SH-SY5Y (cell line): Measurements from ENCODE around the gene CLDN19.

Source experiments
- GATA2 ChIP-seq: IDR thresholded peaks from 2 replicates; pipeline ENCODE4 v1.6.1; 2011; ENCODE audit warnings: mild to moderate bottlenecking, low read depth, low read length
- GATA3 ChIP-seq: IDR thresholded peaks from 2 replicates; pipeline ENCODE4 v1.6.1; 2011; ENCODE audit warnings: low read depth, mild to moderate bottlenecking, low read length, moderate library complexity

The CLDN19 gene

DNA sequence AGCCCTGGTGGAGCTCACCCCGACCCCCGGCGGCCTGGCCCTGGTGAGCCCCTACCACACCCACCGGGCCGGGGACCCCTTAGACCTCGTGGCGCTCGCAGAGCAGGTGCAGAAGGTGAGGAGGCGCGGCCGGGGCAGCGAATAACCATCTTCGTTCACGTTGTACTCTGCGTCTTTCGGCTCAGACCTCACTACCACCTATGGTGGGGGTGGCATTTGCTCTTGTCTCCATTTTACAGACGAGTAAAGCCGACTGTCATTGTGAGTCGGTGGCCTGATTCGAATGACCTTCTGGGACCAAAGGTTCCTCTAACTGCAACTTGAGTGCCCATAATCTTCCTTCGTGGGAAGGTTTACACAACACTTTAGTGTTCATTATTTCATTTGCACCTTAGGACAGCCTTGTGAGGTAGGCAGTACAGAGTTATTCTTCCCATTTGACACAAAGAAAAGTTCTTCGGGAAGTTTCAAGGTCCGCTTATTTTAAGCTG lies 27.5 kb upstream of the CLDN19 start:
- TF ChIP-seq GATA3 (no peak), GATA2 (no peak)

DNA sequence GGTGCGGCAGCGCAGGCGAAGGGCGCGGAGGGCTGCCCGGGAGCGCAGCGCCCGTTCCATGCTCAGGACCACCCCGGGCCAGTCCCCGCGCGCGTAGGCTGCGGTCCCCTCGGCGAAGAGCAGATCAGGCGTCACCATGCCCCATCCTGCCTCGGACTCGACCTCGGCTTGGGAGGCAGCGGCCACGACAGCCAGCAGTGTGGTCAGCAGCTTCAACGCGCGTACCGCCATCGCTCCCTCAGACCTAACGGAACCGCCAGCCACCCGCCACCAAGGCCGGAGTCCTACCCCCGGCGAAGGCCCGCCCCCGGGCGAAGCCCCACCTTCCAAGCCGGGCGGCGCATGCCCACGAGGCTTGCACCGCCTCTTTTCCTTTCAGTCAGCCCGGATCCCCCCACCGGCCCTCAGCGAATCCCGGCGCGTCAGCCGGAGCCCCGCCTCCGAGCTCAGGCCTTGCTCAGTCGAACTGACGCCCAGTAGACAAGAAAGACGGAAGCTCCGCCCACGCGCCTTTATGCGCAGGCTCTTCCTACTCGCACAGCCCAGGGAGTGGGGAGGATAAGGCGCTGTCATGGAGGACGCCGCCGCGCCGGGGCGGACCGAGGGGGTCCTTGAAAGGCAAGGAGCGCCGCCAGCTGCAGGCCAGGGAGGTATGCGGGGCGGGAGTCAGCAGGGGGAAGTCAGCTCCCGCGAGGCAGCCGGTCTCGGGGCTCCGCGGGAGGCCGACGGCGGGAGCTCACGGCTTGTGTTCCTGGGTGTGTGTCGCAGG lies 26.9 kb upstream of the CLDN19 start, which contains the start of the genes C1orf50 and P3H1:
Gene C1orf50 (plus strand): TSS at position 509 of the 769 bp plus-strand sequence. CDS start 63 bp downstream, at position 572.
Gene P3H1 (minus strand): TSS at position 288 of the 769 bp plus-strand sequence. CDS start 57 bp downstream, at position 231.
- TF ChIP-seq GATA2 (no peak), GATA3 (no peak)

- TF ChIP-seq GATA3 (no peak), GATA2 (no peak)
Measured at GRCh38 chr1:42765832-42766740, 26.1 kb upstream of the CLDN19 start.

DNA sequence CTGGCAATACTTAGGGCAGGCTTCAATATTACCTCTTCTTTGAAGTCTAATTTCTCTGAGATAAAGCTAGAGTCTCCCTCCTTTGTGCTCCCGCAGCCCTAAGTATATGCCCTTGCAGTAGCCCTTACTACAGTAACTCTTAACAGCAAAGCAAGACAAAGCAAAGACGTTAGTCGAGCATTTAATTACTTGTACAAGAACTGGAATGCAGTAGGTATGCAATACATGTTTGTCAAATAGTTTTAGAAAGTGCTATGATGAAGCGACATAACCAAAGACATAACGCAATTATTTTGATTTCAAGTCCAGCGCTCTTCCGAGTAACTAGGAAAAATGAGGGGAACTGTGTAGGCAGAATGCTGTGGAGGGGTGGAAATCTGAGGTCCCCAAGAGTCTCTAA lies 25.2 kb upstream of the CLDN19 start:
- TF ChIP-seq GATA2 (no peak), GATA3 (no peak)

DNA sequence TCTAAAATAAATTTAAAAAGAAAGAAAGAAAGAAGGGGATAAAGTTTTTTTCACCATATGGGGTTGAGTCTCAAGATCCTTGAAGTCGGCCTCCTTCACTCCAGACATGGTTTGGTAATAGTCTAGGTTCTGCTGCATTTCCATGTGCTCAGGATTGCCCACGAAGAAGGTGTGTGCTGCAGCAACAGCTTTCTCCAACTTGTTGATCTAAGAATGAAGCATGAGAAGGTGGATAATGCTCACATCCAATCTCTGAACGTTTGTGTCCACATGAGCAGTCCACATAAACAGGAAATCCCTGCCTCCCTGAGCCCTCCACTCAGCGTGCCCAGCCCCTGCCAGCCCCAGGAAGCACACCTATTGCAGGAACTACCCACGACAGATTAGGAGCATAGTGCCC lies 22.2 kb upstream of the CLDN19 start:
- TF ChIP-seq GATA3 (no peak), GATA2 (no peak)

GRCh38 chr1:42761567-42761966 lies 21.5 kb upstream of the CLDN19 start:
- TF ChIP-seq GATA3 (no peak), GATA2 (no peak)

DNA sequence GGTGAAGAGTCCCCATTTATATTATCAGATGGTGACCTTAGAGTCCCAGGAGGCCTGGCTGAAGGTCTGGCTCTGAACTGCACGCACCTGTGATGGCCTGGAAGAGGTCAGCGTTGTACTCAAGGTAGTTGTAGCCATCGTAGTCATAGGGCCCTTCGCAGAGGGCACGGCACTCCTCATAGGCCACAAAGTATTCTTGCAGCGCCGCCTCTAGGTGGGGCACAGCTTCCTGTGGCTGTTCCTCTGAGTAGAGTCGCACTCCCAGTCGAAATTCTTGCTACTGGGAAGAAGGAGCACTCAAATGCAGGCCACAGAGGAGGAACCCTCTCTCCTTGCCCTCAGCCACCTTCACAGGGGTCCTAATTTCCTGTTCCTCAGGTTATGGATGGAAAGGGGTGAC lies 19.1 kb upstream of the CLDN19 start:
- TF ChIP-seq GATA3 (no peak), GATA2 (no peak)

DNA sequence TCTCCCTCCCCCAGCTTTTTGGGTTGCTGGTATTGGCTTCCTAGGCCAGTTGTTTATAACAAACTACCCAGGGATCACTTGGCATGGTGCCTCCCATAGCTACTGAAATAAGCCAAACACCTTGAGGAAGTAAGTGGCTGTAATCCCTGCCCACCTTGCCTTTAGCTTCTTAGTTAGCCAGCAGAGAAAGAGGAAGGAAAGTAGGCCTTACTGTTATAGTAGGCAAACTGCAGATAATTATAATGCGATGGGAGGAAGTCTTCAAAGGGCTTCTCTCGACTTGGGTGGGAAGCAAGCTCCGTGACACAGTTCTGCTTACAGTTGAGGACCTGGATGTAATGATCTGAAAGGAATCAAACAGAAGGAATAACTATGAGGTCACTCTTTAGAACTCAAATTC lies 18.6 kb upstream of the CLDN19 start:
- TF ChIP-seq GATA3, result no peak
- TF ChIP-seq GATA2, result no peak

DNA sequence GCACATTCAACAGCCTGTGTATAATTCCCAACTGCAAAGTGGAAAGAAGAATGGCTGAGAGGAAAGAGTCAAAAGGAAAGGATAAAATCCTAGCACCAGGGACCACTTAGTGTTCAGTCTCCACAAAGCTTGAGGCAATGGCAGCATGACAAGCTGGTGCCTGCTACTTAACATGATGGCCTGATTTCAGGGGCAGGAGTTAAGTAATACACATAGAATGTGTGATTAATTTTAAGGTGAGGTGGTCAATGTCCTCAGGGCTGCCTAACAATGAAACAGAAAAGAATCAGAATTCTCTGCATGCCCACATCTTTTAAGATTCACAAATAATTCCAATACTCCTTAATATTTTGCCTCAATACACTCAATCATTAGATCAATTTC lies 17.8 kb upstream of the CLDN19 start:
- TF ChIP-seq GATA3 (no peak), GATA2 (no peak)

- TF ChIP-seq GATA2, result no peak
- TF ChIP-seq GATA3, result no peak
Measured at GRCh38 chr1:42756956-42757891, 17.2 kb upstream of the CLDN19 start.

GRCh38 chr1:42753070-42753469 lies 13.0 kb upstream of the CLDN19 start:
- TF ChIP-seq GATA2, result no peak
- no peak for TF ChIP-seq GATA3

DNA sequence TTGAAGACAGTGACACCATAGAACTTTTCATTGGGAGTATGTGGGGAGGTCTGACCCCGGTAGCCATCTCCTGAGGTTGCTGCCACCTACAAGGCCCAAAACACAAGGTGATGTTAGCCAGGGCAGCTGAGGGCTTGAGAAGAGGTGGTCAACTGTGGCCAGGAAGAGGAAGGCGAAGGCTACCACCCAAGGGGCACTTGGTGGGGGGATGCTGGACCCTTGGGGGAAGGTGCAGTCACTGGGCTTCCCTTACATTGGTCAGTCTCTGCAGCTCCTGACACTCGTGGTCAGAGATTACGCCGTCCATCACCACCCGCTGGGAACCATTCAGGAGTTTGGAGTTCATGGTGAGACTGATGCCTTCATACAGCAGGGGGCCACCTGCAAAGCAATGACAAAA lies 12.2 kb upstream of the CLDN19 start:
- no peak for TF ChIP-seq GATA2
- no peak for TF ChIP-seq GATA3

DNA sequence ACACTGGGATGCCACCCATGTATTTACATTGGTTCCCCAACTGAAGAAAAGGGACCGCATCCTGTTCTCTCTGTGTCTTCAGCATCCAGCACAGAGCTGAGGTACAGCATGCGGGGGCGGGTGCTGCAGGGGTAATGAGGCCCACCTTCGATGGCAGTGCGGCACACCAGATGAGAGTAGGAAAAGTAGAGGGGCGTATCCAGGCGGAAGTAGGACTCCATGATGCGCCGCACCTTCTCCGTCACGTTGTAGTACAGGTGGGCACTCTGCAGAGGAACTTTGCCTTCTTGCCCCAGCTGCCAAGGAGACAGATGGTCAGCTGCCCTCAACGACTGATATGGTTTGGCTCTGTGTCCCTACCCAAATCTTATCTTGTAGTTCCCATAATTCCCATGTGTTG lies 10.0 kb upstream of the CLDN19 start:
- no peak for TF ChIP-seq GATA2
- no peak for TF ChIP-seq GATA3
